GM12891 (cell line): ENCODE measurements around the gene GSTK1. TPM values are rescaled to one million over a fixed set of nuclear protein-coding genes. Genes with fewer than 3 reads are reported as not detected.
"Not testable (repeated sequence)": the region's sequence is repeated elsewhere in the genome, so short reads cannot be mapped to it uniquely, and the experiment has no call there.

Experiments used
- DNase-seq: peaks from one replicate; pipeline ENCODE4 v3.0.0; 2011; ENCODE audit warnings: low spot score; ENCODE audit not compliant: insufficient read length
- FAIRE-seq: peaks from 2 replicates; lab custom pipeline; 2011; peaks lifted over from hg19 to GRCh38; lab: Jason Lieb, UNC
- PAX5 ChIP-seq: IDR thresholded peaks from 2 replicates; pipeline ENCODE4 v1.6.1; 2011; ENCODE audit warnings: low read length, moderate library complexity, mild to moderate bottlenecking; ENCODE audit not compliant: insufficient read depth, severe bottlenecking
- POLR2A ChIP-seq: IDR thresholded peaks from 2 replicates; pipeline ENCODE4 v1.6.1; 2011; ENCODE audit warnings: low read depth, low read length, control low read depth
- POLR2AphosphoS5 ChIP-seq: IDR thresholded peaks from 2 replicates; pipeline ENCODE4 v1.6.1; 2011; ENCODE audit warnings: low read depth, low read length, control low read depth
- POU2F2 ChIP-seq: IDR thresholded peaks from 2 replicates; pipeline ENCODE4 v1.6.1; 2011; ENCODE audit warnings: low read depth, mild to moderate bottlenecking, control low read depth, low read length, moderate library complexity
- SPI1 ChIP-seq: IDR thresholded peaks from 2 replicates; pipeline ENCODE4 v1.6.1; 2011; ENCODE audit warnings: low read depth, low read length, control low read depth
- TAF1 ChIP-seq: IDR thresholded peaks from 2 replicates; pipeline ENCODE4 v1.6.1; 2011; ENCODE audit warnings: low read depth, low read length, control low read depth
- polyA plus RNA-seq: library from polyadenylated mRNA; unstranded; fragments of >200 nt; gene quantifications from one replicate; pipeline ENCODE4 v1.2.1, GENCODE V29; 2012; ENCODE audit warnings: low read depth, missing spikeins, inconsistent platforms; ENCODE audit not compliant: missing spikeins

Gene GSTK1
- 94.8 TPM for polyA plus RNA-seq

DNA sequence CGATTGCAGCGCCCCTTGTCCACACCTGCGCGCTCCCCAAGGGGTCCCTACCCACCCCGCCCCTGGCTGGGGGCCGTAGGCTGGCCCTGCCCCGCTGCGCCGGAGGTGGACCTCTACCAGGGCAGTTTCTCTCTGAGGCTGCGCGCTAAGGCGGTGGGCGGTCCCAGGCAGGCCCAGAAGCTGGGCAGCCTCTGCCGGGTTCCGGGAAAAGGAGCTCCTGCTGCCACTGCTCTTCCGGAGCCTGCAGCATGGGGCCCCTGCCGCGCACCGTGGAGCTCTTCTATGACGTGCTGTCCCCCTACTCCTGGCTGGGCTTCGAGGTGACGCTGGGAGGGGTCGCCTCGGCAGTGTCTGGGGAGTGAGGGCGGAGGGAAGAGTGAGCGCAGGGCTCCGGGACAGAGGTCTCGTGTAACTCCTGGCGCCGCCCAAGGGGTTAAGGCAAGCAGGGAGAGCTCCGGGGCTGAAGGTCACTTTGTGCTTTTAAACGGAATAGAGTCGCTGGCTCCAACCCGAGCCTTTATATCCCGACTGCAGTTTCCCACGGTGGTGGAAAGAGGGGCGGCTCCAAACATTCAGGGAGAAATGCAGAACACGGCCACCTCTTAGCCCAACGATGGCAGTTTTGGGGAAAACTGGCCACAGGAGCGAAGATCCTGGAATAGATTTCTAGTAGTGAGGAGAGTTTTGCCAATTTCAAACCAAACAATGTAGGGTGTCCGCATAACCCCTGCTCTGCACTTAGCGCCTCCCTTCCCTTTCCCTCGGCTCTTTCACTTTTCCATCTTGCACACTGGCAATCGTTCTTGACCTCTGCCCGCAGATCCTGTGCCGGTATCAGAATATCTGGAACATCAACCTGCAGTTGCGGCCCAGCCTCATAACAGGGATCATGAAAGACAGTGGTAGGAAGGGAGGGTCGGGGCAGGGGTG lies at the start of gene GSTK1:
Gene GSTK1, plus strand, starts transcription at position 176 of the 930 bp plus-strand sequence. Its CDS starts 73 bp downstream, at position 249.
- peak; percentile 80 for DNase-seq
- peak; percentile 63 for FAIRE-seq
- TF ChIP-seq SPI1 (no peak), TAF1 (peak; percentile 43; the same call in 1 of the 2 replicates), POLR2AphosphoS5 (peak; percentile 78), PAX5 (no peak), POLR2A (peak; percentile 85)

DNA sequence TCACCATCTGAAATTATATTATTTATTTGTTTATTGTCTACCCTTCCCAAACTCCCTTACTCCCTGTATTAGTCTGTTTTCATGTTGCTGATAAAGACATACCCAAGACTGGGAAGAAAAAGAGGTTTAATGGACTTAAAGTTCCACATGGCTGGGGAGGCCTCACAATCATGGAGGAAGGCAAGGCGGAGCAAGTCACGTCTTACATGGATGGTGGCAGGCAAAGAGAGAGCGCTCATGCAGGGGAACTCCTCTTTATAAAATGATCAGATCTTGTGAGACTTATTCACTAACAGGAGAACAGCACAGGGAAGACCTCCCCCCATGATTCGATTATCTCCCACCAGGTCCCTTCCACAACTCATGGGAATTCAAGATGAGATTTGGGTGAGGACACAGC lies 49.8 kb upstream of the GSTK1 start:
- FAIRE-seq, DNase-seq: not testable (repeated sequence)

DNA sequence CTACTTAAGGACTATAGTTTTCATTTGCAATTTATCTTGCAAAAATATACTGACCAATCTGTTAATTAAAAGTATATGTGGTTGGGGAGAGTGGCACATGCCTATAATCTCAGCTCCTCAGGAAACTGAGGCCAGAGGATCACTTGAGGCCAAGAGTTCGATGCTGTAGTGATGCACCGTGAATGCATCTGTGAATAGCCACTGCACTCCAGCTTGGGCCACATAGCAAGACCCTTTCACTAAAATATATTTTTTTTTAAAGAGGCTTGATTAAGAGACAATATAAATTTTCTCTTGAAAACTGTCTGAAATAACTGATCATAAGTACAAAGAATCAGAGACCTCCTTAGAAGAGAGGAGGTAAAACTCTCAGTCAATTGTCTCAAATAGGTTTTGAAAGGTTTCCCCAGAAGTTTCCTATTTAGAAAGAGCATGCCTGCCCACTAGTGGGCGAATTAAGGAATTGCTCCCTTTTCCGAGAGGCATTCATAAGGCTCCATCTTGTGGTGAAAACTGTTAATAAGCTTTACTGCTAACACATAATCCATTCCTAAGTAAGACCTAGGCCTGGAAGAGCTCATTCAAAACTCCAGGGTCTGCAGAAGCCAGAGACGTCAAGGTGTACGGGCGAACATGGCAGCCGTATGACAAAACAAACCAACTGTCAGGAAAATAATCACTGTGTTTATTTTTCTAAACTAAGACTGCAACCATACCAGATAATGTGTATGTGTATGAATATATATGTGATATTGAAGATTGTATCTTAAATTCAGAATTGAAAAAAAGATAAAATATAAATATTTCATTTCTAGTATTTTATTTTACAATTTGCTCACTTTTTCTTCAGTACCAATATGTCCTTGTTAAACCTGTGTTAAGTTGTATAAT lies 48.2 kb upstream of the GSTK1 start:
- no peak for TF ChIP-seq POLR2AphosphoS5
- no peak for TF ChIP-seq SPI1
- no peak for TF ChIP-seq PAX5
- no peak for TF ChIP-seq POU2F2
- TF ChIP-seq POLR2A: no peak
- TF ChIP-seq TAF1: no peak
- peak; percentile 82 for FAIRE-seq

DNA sequence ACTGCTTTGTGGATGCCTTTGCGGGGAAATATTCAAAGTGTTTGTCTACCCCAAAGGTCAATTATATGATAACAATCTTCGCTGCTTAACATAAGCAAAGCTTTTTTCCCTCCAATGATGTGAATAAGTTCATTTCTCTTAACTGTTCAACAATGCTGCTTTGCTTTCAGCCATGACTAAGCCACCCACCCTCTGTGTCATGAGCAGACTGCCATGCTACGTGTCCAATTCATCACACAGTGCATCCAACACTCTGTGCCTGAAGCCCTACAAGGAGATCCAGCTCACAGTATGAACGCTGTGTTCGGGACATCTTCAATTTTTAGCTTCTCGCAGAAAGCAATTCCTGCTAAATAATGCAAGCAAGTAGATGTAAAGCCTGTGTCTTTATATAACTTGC lies 47.1 kb upstream of the GSTK1 start:
- TF ChIP-seq SPI1: no peak
- no peak for TF ChIP-seq POU2F2
- TF ChIP-seq POLR2AphosphoS5: no peak
- TF ChIP-seq POLR2A: no peak
- TF ChIP-seq TAF1: no peak
- no peak for TF ChIP-seq PAX5
- FAIRE-seq (no peak), DNase-seq (no peak)

More for the DNA sequence above, 48.2 kb upstream of the GSTK1 start:
- DNase-seq: peak; percentile 41

GRCh38 chr7:143216686-143217085 lies 46.6 kb upstream of the GSTK1 start:
- TF ChIP-seq POLR2A: no peak
- TF ChIP-seq TAF1: no peak
- no peak for TF ChIP-seq POLR2AphosphoS5
- no peak for TF ChIP-seq POU2F2
- TF ChIP-seq SPI1: no peak
- TF ChIP-seq PAX5: no peak
- DNase-seq (no peak), FAIRE-seq (no peak)

- TF ChIP-seq POLR2AphosphoS5 (no peak), POU2F2 (no peak), PAX5 (no peak), SPI1 (no peak), POLR2A (no peak)
- FAIRE-seq (no peak), DNase-seq (no peak)
These were observed 45.4 kb upstream of the GSTK1 start for GRCh38 chr7:143217806-143218205.

DNA sequence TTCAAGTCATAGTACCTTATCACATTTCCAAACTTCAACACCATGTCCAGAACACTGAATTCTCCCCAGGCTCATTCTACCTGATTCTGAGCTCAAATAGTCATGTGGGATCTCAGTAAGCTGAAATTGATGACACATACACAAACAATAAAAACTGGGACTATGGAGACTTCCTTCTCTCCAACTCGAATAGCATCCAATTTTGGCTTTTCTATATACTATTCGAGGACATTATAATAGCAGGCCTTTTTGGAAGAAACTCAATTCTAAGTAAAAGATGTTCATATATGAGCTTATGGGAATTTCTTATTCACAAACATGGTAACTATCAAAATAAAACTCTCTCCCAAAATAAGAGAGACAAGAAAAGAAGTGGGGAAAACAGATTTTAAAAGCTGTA lies 42.0 kb upstream of the GSTK1 start:
- TF ChIP-seq SPI1 (no peak), POLR2AphosphoS5 (no peak), POU2F2 (no peak), POLR2A (no peak), TAF1 (no peak), PAX5 (no peak)
- FAIRE-seq (no peak), DNase-seq (no peak)

- no peak for FAIRE-seq
These were observed 41.5 kb upstream of the GSTK1 start, which contains the start of gene TAS2R40 for GRCh38 chr7:143221737-143222136. TSS of gene TAS2R40 (plus strand) at chr7:143222037. CDS start at chr7:143222079, 42 bp downstream.

DNA sequence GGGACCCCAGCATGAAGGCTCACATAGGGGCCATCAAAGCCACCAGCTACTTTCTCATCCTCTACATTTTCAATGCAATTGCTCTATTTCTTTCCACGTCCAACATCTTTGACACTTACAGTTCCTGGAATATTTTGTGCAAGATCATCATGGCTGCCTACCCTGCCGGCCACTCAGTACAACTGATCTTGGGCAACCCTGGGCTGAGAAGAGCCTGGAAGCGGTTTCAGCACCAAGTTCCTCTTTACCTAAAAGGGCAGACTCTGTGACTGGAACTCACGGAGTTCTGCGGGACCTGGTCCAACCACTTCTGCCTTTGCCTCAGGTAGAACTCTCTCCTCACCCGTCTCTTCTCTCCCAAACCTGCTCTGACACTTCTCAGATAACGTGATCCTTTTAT lies 40.5 kb upstream of the GSTK1 start:
- no peak for TF ChIP-seq POLR2A
- TF ChIP-seq TAF1: no peak
- TF ChIP-seq POU2F2: no peak
- TF ChIP-seq SPI1: no peak
- TF ChIP-seq PAX5: no peak
- TF ChIP-seq POLR2AphosphoS5: no peak
- FAIRE-seq (no peak), DNase-seq (no peak)

More at GRCh38 chr7:143221737-143222136, 41.5 kb upstream of the GSTK1 start, which contains the start of gene TAS2R40:
- TF ChIP-seq TAF1: no peak
- no peak for TF ChIP-seq POLR2AphosphoS5
- TF ChIP-seq PAX5: no peak
- no peak for TF ChIP-seq SPI1
- no peak for TF ChIP-seq POU2F2
- TF ChIP-seq POLR2A: no peak
- no peak for DNase-seq
